ENCODE measurements around the gene TTI1. TPM values are rescaled to one million over a fixed set of nuclear protein-coding genes. Genes with fewer than 3 reads are reported as not detected.
"Not testable (repeated sequence)": the region's sequence is repeated elsewhere in the genome, so short reads cannot be mapped to it uniquely, and the experiment has no call there.

The TTI1 gene
- polyA plus RNA-seq, 1 donor = 38.4 TPM

DNA sequence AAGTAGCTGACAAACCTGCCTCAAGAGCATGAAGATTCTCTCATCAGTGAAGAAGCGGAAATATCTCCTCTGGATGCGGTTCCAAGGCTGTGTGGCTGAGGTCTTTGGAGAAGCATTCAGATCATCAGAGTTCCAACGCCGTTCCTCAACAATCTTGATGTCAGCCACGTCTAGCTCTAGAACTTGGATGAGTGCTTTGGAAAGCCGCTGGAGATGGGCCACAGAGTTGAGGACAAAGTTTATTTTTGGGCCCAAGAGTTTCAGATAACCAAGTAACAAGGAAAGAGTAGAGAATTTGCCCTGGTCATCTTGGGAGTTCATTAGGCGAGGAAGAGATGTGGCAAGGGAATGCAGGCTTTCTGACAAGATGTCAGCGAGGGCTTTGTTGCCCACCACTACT, 20.9 kb downstream of the TTI1 start:
- DNase-seq = no peak

GRCh38 chr20:38011696-38012095, 21.6 kb downstream of the TTI1 start:
- no peak for DNase-seq

DNA sequence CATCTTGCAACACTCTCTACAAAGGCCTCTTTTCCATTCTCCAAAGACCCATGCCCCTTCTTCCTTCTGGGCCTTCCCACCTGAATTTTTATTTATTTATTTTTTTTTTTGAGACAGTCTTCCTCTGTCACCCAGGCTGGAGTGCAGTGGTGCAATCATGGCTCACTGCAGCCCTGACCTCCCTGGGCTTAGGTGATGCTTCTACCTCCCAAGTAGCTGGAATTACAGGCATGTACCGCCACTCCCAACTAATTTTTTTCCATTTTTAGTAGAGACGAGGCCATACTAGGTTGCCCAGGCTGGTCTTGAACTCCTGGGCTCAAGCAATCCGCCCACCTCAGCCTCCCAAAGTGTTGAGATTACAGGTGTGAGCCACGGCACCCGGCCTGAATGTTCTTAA, 23.8 kb downstream of the TTI1 start:
- DNase-seq = not testable (repeated sequence)

GRCh38 chr20:38008233-38008944, 24.9 kb downstream of the TTI1 start:
- no peak for DNase-seq

DNA sequence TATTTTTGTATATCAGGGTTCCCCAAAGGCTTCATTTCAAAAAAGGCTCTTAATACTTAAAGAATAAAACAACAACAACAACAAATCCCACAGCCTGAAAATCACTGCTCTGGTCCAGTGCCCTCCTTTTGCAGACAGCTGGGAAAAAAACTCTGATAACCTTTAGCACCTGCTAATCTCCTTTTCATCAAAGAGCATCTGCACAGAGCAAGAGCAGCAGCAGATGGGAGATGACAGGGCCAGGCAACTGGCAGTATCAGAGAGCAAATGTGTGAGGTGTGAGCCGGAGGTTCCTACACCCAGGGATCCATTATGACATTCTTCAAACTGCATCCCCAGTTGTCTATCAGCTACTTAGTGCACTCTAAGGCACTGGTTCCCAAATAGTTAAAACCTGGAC, 25.7 kb downstream of the TTI1 start:
- DNase-seq = no peak

GRCh38 chr20:38005903-38006302, 27.4 kb downstream of the TTI1 start:
- no peak for DNase-seq

- DNase-seq = no peak
These were observed 28.8 kb downstream of the TTI1 start for GRCh38 chr20:38004416-38004815.

- DNase-seq = no peak
These were observed 30.8 kb downstream of the TTI1 start for GRCh38 chr20:38002422-38002821.

GRCh38 chr20:38001981-38002380, 31.3 kb downstream of the TTI1 start:
- DNase-seq = no peak

DNA sequence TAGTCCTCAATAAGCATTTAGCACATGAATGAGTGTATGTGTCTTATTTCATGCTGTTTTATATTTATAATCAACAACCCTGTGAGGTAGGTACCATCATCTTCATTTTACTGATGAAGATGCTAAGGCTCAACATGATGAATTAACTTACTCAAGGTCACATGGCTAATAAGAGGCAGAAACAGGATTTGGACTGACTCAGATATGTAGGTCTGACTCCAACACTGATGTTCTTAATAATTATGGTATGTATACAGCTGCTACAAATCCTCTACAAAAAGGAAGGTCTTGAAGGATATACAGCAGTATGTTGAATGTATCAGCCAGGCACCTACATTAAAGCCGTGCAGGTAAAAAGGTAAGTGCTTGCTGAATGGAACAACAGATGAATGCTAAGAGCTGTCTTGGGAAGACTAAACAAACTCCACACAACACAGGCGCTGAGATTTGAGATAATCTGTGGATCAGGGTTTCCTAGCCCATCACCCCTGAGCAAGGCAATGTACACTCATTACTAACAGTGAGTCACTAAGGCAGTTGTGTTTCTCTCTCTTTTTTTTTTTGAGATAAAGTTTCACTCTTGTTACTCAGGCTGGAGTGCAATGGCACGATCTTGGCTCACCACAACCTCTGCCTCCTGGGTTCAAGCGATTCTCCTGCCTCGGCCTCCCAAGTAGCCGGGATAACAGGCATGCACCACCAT, 31.9 kb downstream of the TTI1 start:
- DNase-seq = no peak

DNA sequence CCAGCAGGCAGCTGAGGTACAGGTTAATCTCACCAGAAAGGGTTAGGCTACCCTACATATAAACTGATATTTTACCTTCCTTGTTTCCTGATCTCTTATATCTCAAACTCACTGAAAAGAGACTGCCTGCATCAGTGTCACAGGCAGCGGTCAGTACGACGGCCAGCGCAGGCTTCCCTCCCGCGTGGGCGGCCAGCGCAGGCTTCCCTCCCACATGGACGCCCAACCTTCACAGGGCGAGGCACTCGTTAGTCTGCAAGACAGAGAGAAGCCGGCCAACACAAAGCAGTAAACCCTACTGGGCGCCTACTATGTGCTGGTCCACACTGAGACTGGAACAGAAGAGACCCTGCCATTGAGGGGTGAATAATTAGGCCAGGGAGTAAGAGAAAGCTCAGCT, 33.0 kb downstream of the TTI1 start:
- no peak for DNase-seq

GRCh38 chr20:37999526-38000263, 33.6 kb downstream of the TTI1 start:
- DNase-seq = no peak

DNA sequence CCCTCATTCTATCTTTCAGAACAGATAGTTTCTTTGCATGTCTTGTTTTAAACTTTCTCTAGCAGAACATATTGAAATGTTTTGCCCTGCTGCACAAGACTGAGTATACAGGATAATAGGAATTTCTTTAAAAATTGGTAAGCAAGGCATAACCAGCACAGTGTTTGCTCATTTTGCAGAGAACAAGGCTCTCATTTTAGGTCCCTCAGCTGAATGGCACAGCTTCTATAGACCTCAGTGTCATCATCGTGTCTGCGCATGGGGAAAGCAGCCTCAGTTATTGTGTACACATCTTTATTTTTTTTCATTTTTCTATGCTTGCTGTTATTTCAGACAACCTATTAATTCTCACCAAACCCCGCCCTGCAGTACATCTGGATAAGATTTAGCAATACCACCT, 35.7 kb downstream of the TTI1 start:
- DNase-seq = no peak

- no peak for DNase-seq
These were observed 37.2 kb downstream of the TTI1 start for GRCh38 chr20:37995856-37996605.

DNA sequence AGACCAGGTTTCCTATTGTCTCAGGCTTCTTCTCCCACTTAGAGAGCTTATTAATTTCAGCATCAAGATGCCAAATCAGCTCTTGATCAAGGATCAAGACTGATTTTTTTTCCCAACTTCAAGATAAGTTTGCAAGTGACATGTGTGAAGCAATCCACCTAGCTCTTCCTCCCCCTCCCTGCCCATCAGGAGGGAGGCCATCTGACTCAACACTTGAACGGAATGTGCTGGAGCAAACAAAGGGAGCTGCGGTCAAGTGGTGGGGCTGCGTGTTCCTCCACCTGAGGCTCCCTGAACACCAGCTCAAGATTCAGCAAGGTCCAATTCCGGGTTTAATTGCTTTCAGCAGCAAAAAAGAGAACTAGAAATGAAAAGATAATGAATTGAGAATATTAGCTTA, 38.7 kb downstream of the TTI1 start:
- no peak for DNase-seq

GRCh38 chr20:37992802-37993409, 40.4 kb downstream of the TTI1 start:
- no peak for DNase-seq

DNA sequence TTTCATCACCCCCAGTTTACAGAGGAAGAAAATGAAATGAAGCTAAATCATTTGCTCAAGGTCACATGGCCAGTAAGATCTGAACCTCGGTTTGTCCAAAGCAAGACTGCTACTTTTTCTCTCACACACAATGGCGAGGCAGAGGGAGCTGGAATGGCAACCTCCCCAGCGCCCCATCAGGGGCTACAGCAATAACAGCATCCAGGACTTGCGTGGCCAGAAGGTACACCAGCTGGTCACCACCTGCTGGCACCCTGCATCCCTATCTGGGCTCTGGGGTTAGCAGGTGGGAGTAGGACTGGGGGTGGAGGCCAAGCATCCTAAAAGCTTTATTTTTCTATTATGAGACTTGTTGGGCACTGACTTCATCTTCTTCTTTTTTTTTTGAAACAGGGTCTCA, 41.3 kb downstream of the TTI1 start:
- DNase-seq = no peak

DNA sequence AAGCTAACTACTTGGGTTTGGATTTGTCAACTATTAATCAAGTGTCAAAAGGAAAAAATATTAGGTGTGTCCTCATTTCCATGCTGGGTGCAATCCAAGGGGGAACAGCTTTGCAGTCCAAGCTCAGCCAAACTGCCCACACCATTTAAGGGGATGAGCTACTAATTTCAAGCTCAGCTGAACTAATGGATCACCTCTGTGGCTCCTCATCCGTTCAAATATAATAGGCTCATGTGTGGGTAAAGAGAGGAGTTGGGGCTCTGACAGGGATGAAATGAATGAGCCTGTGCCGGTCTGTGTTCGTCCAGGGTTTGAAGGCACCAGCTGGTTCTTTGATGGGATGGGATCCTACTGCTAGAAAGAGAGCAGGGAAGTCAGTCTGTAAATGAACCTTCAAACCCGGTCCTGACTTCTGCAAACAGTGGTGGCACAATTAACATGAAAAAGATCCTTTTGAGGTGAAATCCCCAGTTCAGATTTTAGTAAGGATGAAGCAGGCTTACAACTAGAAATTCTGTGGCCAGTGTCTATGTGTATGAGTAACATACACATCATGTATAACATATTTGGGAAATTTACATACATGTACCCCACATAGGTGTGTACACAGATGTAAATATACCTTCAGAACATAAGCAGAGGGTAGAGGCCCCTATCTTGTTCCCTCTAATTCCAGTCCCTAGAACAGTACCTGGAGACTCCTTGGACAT, 41.9 kb downstream of the TTI1 start:
- no peak for DNase-seq

DNA sequence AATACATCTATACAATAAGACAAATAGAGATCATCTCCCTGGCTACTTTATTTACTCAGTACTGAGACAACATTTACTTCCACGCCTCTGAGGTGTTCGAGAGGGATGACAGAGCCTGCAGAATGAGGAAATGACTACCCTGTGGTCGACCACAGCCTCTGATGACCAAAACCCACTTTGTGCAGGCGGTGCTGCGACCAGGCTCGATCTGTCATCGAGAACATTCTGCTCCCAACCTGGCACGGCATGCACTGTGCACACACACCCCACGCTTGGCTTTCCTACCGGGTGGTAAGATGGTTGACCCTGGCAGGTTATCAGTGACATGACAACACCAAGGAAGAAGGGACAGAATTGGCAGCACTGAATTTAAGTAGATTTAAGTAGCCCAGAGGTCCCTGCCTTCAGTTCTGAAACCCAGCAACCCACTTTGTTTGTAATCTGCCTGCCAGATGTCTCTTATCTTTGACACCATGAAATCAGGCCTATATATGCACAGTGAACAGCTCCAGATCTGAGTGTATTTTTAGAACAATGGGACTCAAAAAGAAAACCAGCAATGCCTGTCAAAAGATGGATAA, 42.6 kb downstream of the TTI1 start:
- DNase-seq = no peak

GRCh38 chr20:37989601-37990295, 43.5 kb downstream of the TTI1 start:
- DNase-seq = no peak
